Tibial nerve (tissue), 4 donors: ENCODE data around the gene NCS1.

Experiments
- CTCF ChIP-seq, 5 experiments: fragments of 200-600 bp in 3 of 5; fragments of 450-650 bp in 2 of 5; sonication (generic) in 3 of 5; IDR thresholded peaks; one replicate each; pipeline ENCODE4 v1.5.1; 2016 to 2019; ENCODE audit warnings: antibody characterized with exemption in 5 of 5, mild to moderate bottlenecking in 3 of 5, moderate library complexity in 2 of 5
- EP300 ChIP-seq, 2 donors: sonication (generic); formaldehyde crosslinking; IDR thresholded peaks; one replicate each; pipeline ENCODE4 v1.6.1; 2017; ENCODE audit warnings: antibody characterized with exemption in 2 of 2, mild to moderate bottlenecking in 1 of 2
- POLR2A ChIP-seq, 2 donors: fragments of 450-650 bp; IDR thresholded peaks; one replicate each; pipeline ENCODE4 v1.6.1; 2017; ENCODE audit warnings: antibody characterized with exemption in 2 of 2, mild to moderate bottlenecking in 2 of 2, moderate library complexity in 2 of 2

DNA sequence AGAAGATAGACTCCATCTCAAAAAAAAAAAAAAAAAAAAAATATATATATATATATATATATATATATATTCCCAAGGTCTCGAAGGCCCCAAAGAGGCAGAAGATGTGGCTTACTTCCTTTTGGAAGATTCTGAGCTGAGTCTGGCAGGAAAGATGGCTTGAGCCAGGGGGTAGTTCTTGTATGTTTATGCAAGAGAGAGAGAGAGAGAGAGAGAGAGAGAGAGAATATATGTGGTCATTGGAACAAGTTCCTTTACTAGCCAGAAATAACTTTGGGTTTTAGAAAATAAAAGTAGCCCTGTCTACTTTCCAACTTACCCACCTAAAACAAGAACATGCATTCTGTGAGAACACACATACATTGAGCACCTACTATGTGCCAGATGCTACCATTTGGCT is 17.6 kb downstream of the NCS1 start:
- no peak for TF ChIP-seq CTCF (IDR thresholded peaks at IDR 0.05)
- no peak for TF ChIP-seq POLR2A (IDR thresholded peaks at IDR 0.05)
- TF ChIP-seq EP300 (IDR thresholded peaks at IDR 0.05): no peak
